HCT116 (cell line): ENCODE results near the gene GRM1. TPM values are rescaled to one million over a fixed set of nuclear protein-coding genes. Genes with fewer than 3 reads are reported as not detected.

Experiments used
- ATAC-seq: fragments of 200-7000 bp; cut with Tn5 transposase; 2 replicates; pipeline ENCODE4 v1.9.1; 2020; ENCODE audit warnings: mild to moderate bottlenecking, moderate library complexity
- BruUV-seq: library from RNA; stranded (reverse); fragments of 400-500 nt; replicated peaks from 2 replicates; lab custom pipeline; 2021; lab: Mats Ljungman, UMichigan
- CTCF ChIA-PET: fragments of 300-600 bp; sonication (Branson Sonifier 250); formaldehyde crosslinking; loops from one replicate; lab custom pipeline; 2021; ENCODE audit warnings: antibody characterized with exemption; lab: Charles Lee
- POLR2A ChIA-PET: fragments of 300-600, 350-600 bp; sonication (Branson Sonifier 250); formaldehyde crosslinking; loops from one replicate; lab custom pipeline; 2021; ENCODE audit warnings: antibody characterized with exemption; lab: Charles Lee
- RAD21 ChIA-PET, 2 experiments: fragments of 300-600 bp; sonication (Branson Sonifier 250); formaldehyde crosslinking; loops; one replicate each; lab custom pipeline; 2023; ENCODE audit warnings: low total read pairs in 2 of 2; ENCODE audit not compliant: uncharacterized antibody in 2 of 2, unreplicated experiment in 2 of 2, low non-redundant PET in 1 of 2; lab: Charles Lee
- DNase-seq: peaks from one replicate; pipeline ENCODE4 v3.0.0-alpha.2; 2010; ENCODE audit warnings: low read depth, low spot score
- H2AFZ ChIP-seq: fragments of 200-600 bp; shearing (Covaris generic), sonication (generic); 2 replicates; pipeline ENCODE4 v1.6.1; 2017; ENCODE audit warnings: low read depth, mixed run types, mixed read lengths, antibody characterized with exemption, low read length; ENCODE audit not compliant: poor library complexity, severe bottlenecking
- H3K27ac ChIP-seq: 2 replicates; pipeline ENCODE4 v1.5.1; 2012; ENCODE audit warnings: low read depth, low read length
- H3K27me3 ChIP-seq: fragments of 200-600 bp; sonication (generic); 2 replicates; pipeline ENCODE4 v1.6.1; 2016; ENCODE audit warnings: mixed run types, low read length, mixed read lengths; ENCODE audit not compliant: insufficient read depth
- H3K36me3 ChIP-seq, 2 experiments: fragments of 200-500 bp in 1 of 2; fragments of 200-600 bp in 1 of 2; sonication (Bioruptor generic) in 1 of 2; sonication (generic) in 1 of 2; 2 replicates each; pipeline versions ENCODE4 v1.5.1 to v1.6.1; 2014 to 2016; ENCODE audit warnings: low read length in 2 of 2, inconsistent platforms in 1 of 2, mixed read lengths in 1 of 2, mixed run types in 1 of 2; ENCODE audit not compliant: insufficient read depth in 2 of 2, control insufficient read depth in 1 of 2
- H3K4me1 ChIP-seq, 2 experiments: fragments of 200-600 bp in 1 of 2; sonication (generic) in 1 of 2; 2 replicates each; pipeline versions ENCODE4 v1.5.1 to v1.6.1; 2012 to 2017; ENCODE audit warnings: low read length in 2 of 2, inconsistent platforms in 1 of 2, mild to moderate bottlenecking in 1 of 2, mixed read lengths in 1 of 2, mixed run types in 1 of 2, moderate library complexity in 1 of 2; ENCODE audit not compliant: insufficient read depth in 2 of 2, control insufficient read depth in 1 of 2
- H3K4me2 ChIP-seq: fragments of 200-600 bp; sonication (generic); 2 replicates; pipeline ENCODE4 v1.6.1; 2017; ENCODE audit warnings: mixed run types, low read length, mixed read lengths
- H3K4me3 ChIP-seq, 2 experiments: fragments of 200-600 bp in 1 of 2; sonication (generic) in 1 of 2; replicated peaks in 1 of 2; 2 replicates each; pipeline ENCODE4 v1.5.1; 2011 to 2016; ENCODE audit warnings: low read length in 2 of 2, control low read depth in 1 of 2, low read depth in 1 of 2, mild to moderate bottlenecking in 1 of 2, mixed read lengths in 1 of 2, mixed run types in 1 of 2
- H3K79me2 ChIP-seq: fragments of 200-600 bp; sonication (generic); 2 replicates; pipeline ENCODE4 v1.6.1; 2017; ENCODE audit warnings: mild to moderate bottlenecking, mixed run types, low read length, moderate library complexity, mixed read lengths; ENCODE audit not compliant: insufficient read depth
- H3K9ac ChIP-seq: fragments of 200-600 bp; sonication (generic); 2 replicates; pipeline ENCODE4 v1.6.1; 2016; ENCODE audit warnings: low read length, mixed read lengths
- H3K9me2 ChIP-seq: fragments of 200-600 bp; sonication (generic), shearing (Covaris generic); 2 replicates; pipeline ENCODE4 v1.6.1; 2017; ENCODE audit warnings: mixed run types, mild to moderate bottlenecking, moderate library complexity; ENCODE audit not compliant: insufficient read depth
- H3K9me3 ChIP-seq, 2 experiments: fragments of 200-500 bp in 1 of 2; fragments of 200-600 bp in 1 of 2; sonication (Bioruptor generic) in 1 of 2; sonication (generic) in 1 of 2; 2 replicates each; pipeline ENCODE4 v1.6.1; 2014 to 2017; ENCODE audit warnings: low read length in 2 of 2, mixed read lengths in 2 of 2, inconsistent platforms in 1 of 2, low read depth in 1 of 2, mild to moderate bottlenecking in 1 of 2, mixed run types in 1 of 2, moderate library complexity in 1 of 2; ENCODE audit not compliant: control insufficient read depth in 1 of 2, insufficient read depth in 1 of 2
- H4K20me1 ChIP-seq: fragments of 200-600 bp; sonication (generic), shearing (Covaris generic); 2 replicates; pipeline ENCODE4 v1.6.1; 2017; ENCODE audit warnings: mixed run types, mild to moderate bottlenecking, moderate library complexity; ENCODE audit not compliant: insufficient read depth
- ATF3 ChIP-seq: IDR thresholded peaks from 2 replicates; pipeline ENCODE4 v1.6.1; 2012
- CBX3 ChIP-seq: IDR thresholded peaks from 2 replicates; pipeline ENCODE4 v1.6.1; 2012; ENCODE audit warnings: low read depth
- CEBPB ChIP-seq: IDR thresholded peaks from 2 replicates; pipeline ENCODE4 v1.6.1; 2012; ENCODE audit warnings: low read depth
- CTCF ChIP-seq, 3 experiments: fragments of 200-600 bp in 1 of 3; sonication (generic) in 1 of 3; IDR thresholded peaks in 2 of 3; conservative IDR thresholded peaks in 1 of 3; 2 replicates each; pipeline ENCODE4 v1.5.1; 2012 to 2017; ENCODE audit warnings: low read depth in 2 of 3, low read length in 2 of 3, antibody characterized with exemption in 1 of 3, borderline replicate concordance in 1 of 3, control low read depth in 1 of 3, mild to moderate bottlenecking in 1 of 3, mixed read lengths in 1 of 3, mixed run types in 1 of 3, moderate library complexity in 1 of 3; ENCODE audit not compliant: insufficient read depth in 1 of 3
- ELF1 ChIP-seq: IDR thresholded peaks from 2 replicates; pipeline ENCODE4 v1.6.1; 2012; ENCODE audit warnings: low read depth, borderline replicate concordance
- EZH2 ChIP-seq: fragments of 200-600 bp; sonication (generic); IDR thresholded peaks from 2 replicates; pipeline ENCODE4 v1.6.1; 2017; ENCODE audit warnings: antibody characterized with exemption, mixed run types
- FOSL1 ChIP-seq: IDR thresholded peaks from 2 replicates; pipeline ENCODE4 v1.6.1; 2012; ENCODE audit warnings: low read depth
- JUND ChIP-seq: IDR thresholded peaks from 2 replicates; pipeline ENCODE4 v1.6.1; 2012
- MAX ChIP-seq: IDR thresholded peaks from 2 replicates; pipeline ENCODE4 v1.6.1; 2012
- POLR2A ChIP-seq: IDR thresholded peaks from 2 replicates; pipeline ENCODE4 v1.7.0; 2011; ENCODE audit warnings: borderline replicate concordance; ENCODE audit not compliant: insufficient read depth, insufficient read length; ENCODE audit errors: extremely low read depth
- POLR2AphosphoS5 ChIP-seq: IDR thresholded peaks from 2 replicates; pipeline ENCODE4 v1.6.1; 2011; ENCODE audit warnings: mild to moderate bottlenecking, low read depth, low read length, moderate library complexity
- SIN3A ChIP-seq: IDR thresholded peaks from 2 replicates; pipeline ENCODE4 v1.6.1; 2012; ENCODE audit warnings: low read depth
- SP1 ChIP-seq: IDR thresholded peaks from 2 replicates; pipeline ENCODE4 v1.6.1; 2012; ENCODE audit warnings: low read depth
- SRF ChIP-seq: IDR thresholded peaks from 2 replicates; pipeline ENCODE4 v1.6.1; 2012; ENCODE audit warnings: low read depth
- TCF7L2 ChIP-seq: IDR thresholded peaks from 2 replicates; pipeline ENCODE4 v1.7.0; 2011; ENCODE audit warnings: borderline replicate concordance, inconsistent platforms; ENCODE audit not compliant: insufficient read depth, insufficient read length; ENCODE audit errors: extremely low read depth
- YY1 ChIP-seq: IDR thresholded peaks from 2 replicates; pipeline ENCODE4 v1.6.1; 2011; ENCODE audit warnings: low read length, low read depth, moderate library complexity, mild to moderate bottlenecking; ENCODE audit not compliant: insufficient replicate concordance; ENCODE audit errors: extremely low read depth
- ZBTB33 ChIP-seq: IDR thresholded peaks from 2 replicates; pipeline ENCODE4 v1.6.1; 2011; ENCODE audit warnings: mild to moderate bottlenecking, low read length, moderate library complexity; ENCODE audit not compliant: insufficient replicate concordance; ENCODE audit errors: extremely low read depth
- ZFX ChIP-seq: fragments of 450-650 bp; IDR thresholded peaks from 2 replicates; pipeline ENCODE4 v1.6.1; 2017
- ZNF274 ChIP-seq: fragments of 200-500 bp; sonication (Bioruptor generic); IDR thresholded peaks from 2 replicates; pipeline ENCODE4 v1.6.1; 2014; ENCODE audit warnings: mild to moderate bottlenecking, low read depth, low read length, inconsistent platforms
- intact Hi-C: fragments of 100-400 bp; cut with micrococcal nuclease; formaldehyde crosslinking; loops from 2 replicates; pipeline ENCODE4 v1.10.0; 2022
- total RNA-seq: library from RNA; stranded (reverse); gene quantifications from one replicate; pipeline ENCODE4 v1.2.1, GENCODE V29; 2021; ENCODE audit not compliant: unreplicated experiment

Gene GRM1
- total RNA-seq, 1 experiment from 2014 or later: not detected

GRCh38 chr6:146066506-146066905 lies 37.6 kb downstream of the GRM1 start:
- no TSS peak for BruUV-seq
- Histone ChIP-seq H3K9me2 (no peaks in the 10 kb centered on the region), H3K36me3 (no peaks in the 10 kb centered on the region), H3K9ac (no peak overlapping the region), H3K4me3 (no peak overlapping the region), H3K4me1 (no peaks in the 10 kb centered on the region), H3K9me3 (no peaks in the 10 kb centered on the region), H3K27ac (no peak overlapping the region), H3K4me2 (no peak overlapping the region), H4K20me1 (no peaks in the 10 kb centered on the region), H2AFZ (no peak overlapping the region), H3K79me2 (no peaks in the 10 kb centered on the region), H3K27me3 (peaks cover 24% of the 10 kb centered on the region)
- DNase-seq (no peak), ATAC-seq (no peak)
- CTCF ChIA-PET: no interaction called here
- TF ChIP-seq ZNF274 (no peak), SP1 (no peak), CBX3 (no peak)
- POLR2A ChIA-PET: no interaction called here
- intact Hi-C loops: no loop called here
- RAD21 ChIA-PET: no interaction called here

GRCh38 chr6:146071781-146072180 lies 42.9 kb downstream of the GRM1 start:
- TF ChIP-seq FOSL1 (no peak), POLR2A (no peak), ZNF274 (no peak), SP1 (no peak), TCF7L2 (no peak), EZH2 (no peak), CEBPB (no peak), MAX (no peak), SRF (no peak), ATF3 (no peak), CBX3 (no peak), YY1 (no peak), POLR2AphosphoS5 (no peak), JUND (no peak), SIN3A (no peak), CTCF (IDR thresholded peaks at IDR 0.05 in 2 of 3, conservative IDR thresholded peaks at IDR 0.05 in 1 of 3; ENCODE audit: borderline replicate concordance in 1 of 3, insufficient read depth in 1 of 3, low read depth in 2 of 3, low read length in 2 of 3) (no peak), ZBTB33 (no peak), ELF1 (no peak), ZFX (no peak)
- Histone ChIP-seq H3K9ac (no peak overlapping the region), H3K27ac (no peak overlapping the region), H3K79me2 (no peaks in the 10 kb centered on the region), H3K4me3 (no peak overlapping the region), H3K36me3 (no peaks in the 10 kb centered on the region), H3K4me1 (no peaks in the 10 kb centered on the region), H2AFZ (no peak overlapping the region), H3K27me3 (peaks cover 24% of the 10 kb centered on the region), H3K9me3 (no peaks in the 10 kb centered on the region), H3K4me2 (no peak overlapping the region), H4K20me1 (no peaks in the 10 kb centered on the region), H3K9me2 (no peaks in the 10 kb centered on the region)
- DNase-seq: no peak
- RAD21 ChIA-PET: no interaction called here
- intact Hi-C loops: no loop called here
- CTCF ChIA-PET: no interaction called here
- ATAC-seq: no peak
- BruUV-seq: no TSS peak
- POLR2A ChIA-PET: no interaction called here
